GM12878 (cell line): ENCODE results near the gene ACTR8. TPM values are rescaled to one million over a fixed set of nuclear protein-coding genes. Genes with fewer than 3 reads are reported as not detected.

Source experiments
- ATAC-seq: fragments of 200-7000 bp; cut with Tn5 transposase; 3 replicates; pipeline ENCODE4 v1.9.1; 2020; ENCODE audit warnings: mild to moderate bottlenecking, moderate library complexity
- BruUV-seq: library from RNA; stranded (reverse); fragments of 400-500 nt; replicated peaks from 2 replicates; lab custom pipeline; 2021; lab: Mats Ljungman, UMichigan
- CTCF ChIA-PET: fragments of 300-600 bp; sonication (Branson Sonifier 250); formaldehyde crosslinking; extraction: SDS; loops from one replicate; lab custom pipeline; 2021; ENCODE audit warnings: inconsistent platforms; lab: Yijun Ruan, JAX
- POLR2A ChIA-PET: fragments of 350-600 bp; formaldehyde crosslinking; extraction: SDS; loops from one replicate; lab custom pipeline; 2021; ENCODE audit warnings: inconsistent platforms; lab: Charles Lee
- RAD21 ChIA-PET: fragments of 300-600 bp; sonication (Branson Sonifier 250); formaldehyde crosslinking; loops from one replicate; lab custom pipeline; 2023; ENCODE audit warnings: antibody characterized with exemption; ENCODE audit not compliant: unreplicated experiment; lab: Charles Lee
- SMC1A ChIA-PET: fragments of 300-600 bp; sonication (Branson Sonifier 250); formaldehyde crosslinking; loops from one replicate; lab custom pipeline; 2023; ENCODE audit not compliant: unreplicated experiment, uncharacterized antibody; lab: Charles Lee
- DNase-seq: peaks from one replicate; pipeline ENCODE4 v3.0.0-alpha.2; 2011; ENCODE audit warnings: low read depth, low spot score
- FAIRE-seq: peaks from 3 replicates; lab custom pipeline; 2011; peaks lifted over from hg19 to GRCh38; lab: Jason Lieb, UNC
- H2AFZ ChIP-seq: 2 replicates; pipeline ENCODE4 v1.6.0; 2011; ENCODE audit warnings: low read depth, low read length, control low read depth; ENCODE audit not compliant: control insufficient read depth
- H3K27ac ChIP-seq: 2 replicates; pipeline ENCODE4 v1.5.1; 2011; ENCODE audit warnings: control low read depth; ENCODE audit not compliant: control insufficient read depth, insufficient read depth
- H3K27me3 ChIP-seq, 2 experiments: replicated peaks in 1 of 2; 2 replicates each; pipeline versions ENCODE4 v1.6.0 to v1.6.1; 2011; ENCODE audit warnings: low read length in 1 of 2; ENCODE audit not compliant: control insufficient read depth in 2 of 2, insufficient read depth in 2 of 2
- H3K36me3 ChIP-seq, 2 experiments: 2 replicates each; pipeline ENCODE4 v1.5.1; 2011; ENCODE audit warnings: low read length in 1 of 2; ENCODE audit not compliant: control insufficient read depth in 2 of 2, insufficient read depth in 2 of 2
- H3K4me1 ChIP-seq: 2 replicates; pipeline ENCODE4 v1.6.1; 2011; ENCODE audit warnings: mild to moderate bottlenecking, low read length, moderate library complexity, mixed read lengths; ENCODE audit not compliant: control insufficient read depth, insufficient read depth
- H3K4me2 ChIP-seq: 2 replicates; pipeline ENCODE4 v1.6.0; 2011; ENCODE audit warnings: control low read depth; ENCODE audit not compliant: control insufficient read depth, insufficient read depth
- H3K4me3 ChIP-seq: fragments of 200-600 bp; sonication (generic); 2 replicates; pipeline ENCODE4 v1.5.1; 2016
- H3K79me2 ChIP-seq: 2 replicates; pipeline ENCODE4 v1.6.0; 2011; ENCODE audit warnings: low read length; ENCODE audit not compliant: control insufficient read depth, insufficient read depth
- H3K9ac ChIP-seq: 2 replicates; pipeline ENCODE4 v1.8.0; 2011; ENCODE audit warnings: low read length, control low read depth, mixed read lengths; ENCODE audit not compliant: control insufficient read depth, insufficient read depth
- H3K9me3 ChIP-seq: replicated peaks from 3 replicates; pipeline ENCODE4 v1.5.1; 2011; ENCODE audit warnings: mild to moderate bottlenecking, low read length; ENCODE audit not compliant: control insufficient read depth, insufficient read depth
- H4K20me1 ChIP-seq: 2 replicates; pipeline ENCODE4 v1.6.0; 2011; ENCODE audit not compliant: control insufficient read depth, insufficient read depth
- BACH1 ChIP-seq: fragments of 450-650 bp; IDR thresholded peaks from 2 replicates; pipeline ENCODE4 v1.6.1; 2017; ENCODE audit warnings: mild to moderate bottlenecking, borderline replicate concordance
- BHLHE40 ChIP-seq, 2 experiments: fragments of 450-650 bp in 1 of 2; IDR thresholded peaks; 2 replicates each; pipeline ENCODE4 v1.6.1; 2011 to 2017; ENCODE audit warnings: low read depth in 2 of 2, borderline replicate concordance in 1 of 2, improper control_type of control experiment in 1 of 2, low read length in 1 of 2, mild to moderate bottlenecking in 1 of 2
- BMI1 ChIP-seq: fragments of 450-650 bp; IDR thresholded peaks from 2 replicates; pipeline ENCODE4 v1.6.1; 2016; ENCODE audit warnings: mild to moderate bottlenecking, moderate library complexity, borderline replicate concordance
- CEBPB ChIP-seq, 2 experiments: fragments of 150-350 bp in 1 of 2; IDR thresholded peaks; 2 replicates each; pipeline ENCODE4 v1.6.1; 2012 to 2014; ENCODE audit warnings: low read depth in 2 of 2, low read length in 2 of 2, borderline replicate concordance in 1 of 2, inconsistent platforms in 1 of 2
- CREB1 ChIP-seq: IDR thresholded peaks from 2 replicates; pipeline ENCODE4 v1.6.1; 2012; ENCODE audit warnings: low read depth, mild to moderate bottlenecking, inconsistent platforms
- EP300 ChIP-seq, 2 experiments: fragments of 150-350 bp in 1 of 2; IDR thresholded peaks; 2 replicates each; pipeline ENCODE4 v1.6.1; 2011 to 2012; ENCODE audit warnings: low read depth in 2 of 2, low read length in 2 of 2, borderline replicate concordance in 1 of 2, improper control_type of control experiment in 1 of 2, inconsistent platforms in 1 of 2; ENCODE audit not compliant: control insufficient read depth in 1 of 2
- GABPA ChIP-seq: IDR thresholded peaks from 2 replicates; pipeline ENCODE4 v1.6.1; 2014; ENCODE audit warnings: antibody characterized with exemption, low read depth, mild to moderate bottlenecking, inconsistent platforms
- LARP7 ChIP-seq: fragments of 450-650 bp; IDR thresholded peaks from 2 replicates; pipeline ENCODE4 v1.6.1; 2017; ENCODE audit warnings: mild to moderate bottlenecking
- RBBP5 ChIP-seq: fragments of 200-600 bp; sonication (generic); conservative IDR thresholded peaks from 2 replicates; pipeline ENCODE4 v1.6.1; 2016
- RCOR1 ChIP-seq: conservative IDR thresholded peaks from 2 replicates; pipeline ENCODE4 v1.6.1; 2012; ENCODE audit warnings: low read depth, low read length, improper control_type of control experiment
- SREBF2 ChIP-seq: IDR thresholded peaks from 2 replicates; pipeline ENCODE4 v1.6.1; 2012; ENCODE audit warnings: mild to moderate bottlenecking, low read length
- TCF7 ChIP-seq: IDR thresholded peaks from 2 replicates; pipeline ENCODE4 v1.6.1; 2014; ENCODE audit warnings: antibody characterized with exemption, borderline replicate concordance
- YY1 ChIP-seq: IDR thresholded peaks from 2 replicates; pipeline ENCODE4 v1.6.1; 2011; ENCODE audit warnings: low read depth, mild to moderate bottlenecking, low read length
- WGBS: methylation state at CpG from one replicate; pipeline ENCODE4 v1.1.6; 2016; ENCODE audit warnings: low lambda C conversion rate; ENCODE audit not compliant: insufficient replicate concordance, insufficient coverage; ENCODE audit errors: missing lambda C conversion rate; 5-methylcytosine and 5-hydroxymethylcytosine counted together
- in situ Hi-C: fragments of 300-500 bp; cut with MboI; formaldehyde crosslinking; loops from 9 replicates; pipeline ENCODE4 v1.14.3; 2018; ENCODE audit warnings: mixed read lengths
- intact Hi-C: fragments of 100-400 bp; cut with micrococcal nuclease; formaldehyde crosslinking; loops from one replicate; pipeline ENCODE4 v1.14.2; 2022; ENCODE audit not compliant: unreplicated experiment
- polyA plus RNA-seq, 11 experiments: library from polyadenylated mRNA; depleted of rRNA in 4 of 11; unstranded in 6 of 11; stranded (reverse) in 5 of 11; fragments of >200 nt; fragmentation: Nextera tagmentation in 4 of 11; fragmentation: Illumina TruSeq in 1 of 11; extraction: Ambion mirVana in 4 of 11; extraction: Trizol in 1 of 11; gene quantifications; 1 replicate in 1 of 11; 2 replicates in 10 of 11; pipeline versions ENCODE4 v1.2.1 to v1.2.3, GENCODE V29; 2011 to 2016; ENCODE audit warnings: inconsistent platforms in 2 of 11, missing spikeins in 2 of 11, low read depth in 1 of 11
- total RNA-seq, 4 experiments: library from RNA; depleted of rRNA in 3 of 4; stranded (reverse); fragments of >200 nt in 3 of 4; fragmentation: Illumina TruSeq in 1 of 4; extraction: Trizol in 1 of 4; gene quantifications; 2 replicates each; pipeline versions ENCODE4 v1.2.1 to v1.2.3, GENCODE V29; 2013 to 2021
- TF ChIP-seq, protein P1 (sequence below): fragments of 450-650 bp; IDR thresholded peaks from 2 replicates; pipeline ENCODE4 v1.6.1; 2017; ENCODE audit warnings: mild to moderate bottlenecking, moderate library complexity

ACTR8 gene
- total and polyA plus RNA-seq, 10 of the 15 experiments (the other 5 are each of a cell fraction or from before 2014, with no cell fraction given) = 5.3 to 35.7 (median 26.4) TPM

DNA sequence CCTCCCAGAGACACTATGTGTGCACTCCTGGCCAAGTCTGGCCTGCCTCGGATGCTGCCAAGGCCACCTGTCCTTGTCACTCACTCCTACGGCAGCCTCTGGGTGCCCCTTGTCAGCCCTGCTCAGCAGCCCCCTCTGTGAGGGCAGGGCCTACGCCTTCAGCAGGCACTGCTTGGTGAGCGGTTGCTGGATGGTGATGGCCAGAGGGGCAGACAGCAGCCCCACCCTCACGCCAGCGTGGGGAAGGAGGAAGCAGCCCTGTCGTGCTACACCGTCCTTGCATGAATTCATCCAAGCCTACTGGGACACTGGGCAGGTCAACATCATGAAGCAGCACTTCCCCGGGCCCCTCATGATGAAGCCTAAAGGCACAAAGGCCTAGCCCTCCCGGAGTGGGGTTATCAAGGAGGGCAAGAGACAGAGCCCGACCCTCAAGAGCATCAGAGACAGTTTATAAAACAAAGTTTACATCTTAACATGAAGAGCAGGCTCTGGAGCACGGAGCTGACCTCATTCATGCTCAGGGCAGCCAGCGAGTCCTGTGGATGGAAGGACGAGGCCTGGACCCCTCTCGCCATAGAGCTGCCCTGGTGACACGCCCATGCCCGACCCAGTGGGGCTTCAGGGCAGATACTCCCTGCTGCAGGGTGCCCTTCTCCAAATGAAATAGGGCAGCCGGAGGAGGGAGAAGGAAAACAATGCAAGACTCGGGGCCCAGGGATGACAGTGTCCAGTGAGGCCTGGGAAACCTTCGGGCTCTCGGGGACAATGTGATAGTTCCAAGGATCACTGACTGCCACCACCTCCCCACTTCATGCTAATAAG is 61.0 kb downstream of the ACTR8 start:
- ChIA-PET CTCF (interaction anchor here (1.0 kb wide), 1 partner anchor 10 kb away, joined by 3 read pairs; no protein-coding TSS in a partner anchor), SMC1A (no interaction called here), RAD21 (no interaction called here), POLR2A (no interaction called here)
- H2AFZ ChIP-seq = no peak overlapping the region
- FAIRE-seq (no peak), ATAC-seq (no peak), DNase-seq (no peak)
- in situ Hi-C loops (no loop called here), intact Hi-C loops (no loop called here)
- H3K4me2 ChIP-seq = no peak overlapping the region
- no peaks in the 10 kb centered on the region for H3K9me3 ChIP-seq
- H3K27me3 ChIP-seq = no peaks in the 10 kb centered on the region
- 35% methylated on average over 21 of the region's 21 CpGs for WGBS
- H4K20me1 ChIP-seq = no peaks in the 10 kb centered on the region
- no peaks in the 10 kb centered on the region for H3K79me2 ChIP-seq
- no peak overlapping the region for H3K27ac ChIP-seq
- no peaks in the 10 kb centered on the region for H3K4me1 ChIP-seq
- TF ChIP-seq GABPA (no peak), EP300 (IDR thresholded peaks at IDR 0.05; ENCODE audit: borderline replicate concordance in 1 of 2, control insufficient read depth in 1 of 2, low read depth in 2 of 2, low read length in 2 of 2) (no peak), BHLHE40 (IDR thresholded peaks at IDR 0.05; ENCODE audit: borderline replicate concordance in 1 of 2, low read depth in 2 of 2, low read length in 1 of 2) (no peak), RBBP5 (no peak), LARP7 (no peak), BMI1 (no peak), CREB1 (no peak), CEBPB (IDR thresholded peaks at IDR 0.05; ENCODE audit: borderline replicate concordance in 1 of 2, low read depth in 2 of 2, low read length in 2 of 2) (no peak), TCF7 (no peak), RCOR1 (no peak), SREBF2 (no peak), YY1 (no peak), BACH1 (no peak)
- TF ChIP-seq, protein P1, sequence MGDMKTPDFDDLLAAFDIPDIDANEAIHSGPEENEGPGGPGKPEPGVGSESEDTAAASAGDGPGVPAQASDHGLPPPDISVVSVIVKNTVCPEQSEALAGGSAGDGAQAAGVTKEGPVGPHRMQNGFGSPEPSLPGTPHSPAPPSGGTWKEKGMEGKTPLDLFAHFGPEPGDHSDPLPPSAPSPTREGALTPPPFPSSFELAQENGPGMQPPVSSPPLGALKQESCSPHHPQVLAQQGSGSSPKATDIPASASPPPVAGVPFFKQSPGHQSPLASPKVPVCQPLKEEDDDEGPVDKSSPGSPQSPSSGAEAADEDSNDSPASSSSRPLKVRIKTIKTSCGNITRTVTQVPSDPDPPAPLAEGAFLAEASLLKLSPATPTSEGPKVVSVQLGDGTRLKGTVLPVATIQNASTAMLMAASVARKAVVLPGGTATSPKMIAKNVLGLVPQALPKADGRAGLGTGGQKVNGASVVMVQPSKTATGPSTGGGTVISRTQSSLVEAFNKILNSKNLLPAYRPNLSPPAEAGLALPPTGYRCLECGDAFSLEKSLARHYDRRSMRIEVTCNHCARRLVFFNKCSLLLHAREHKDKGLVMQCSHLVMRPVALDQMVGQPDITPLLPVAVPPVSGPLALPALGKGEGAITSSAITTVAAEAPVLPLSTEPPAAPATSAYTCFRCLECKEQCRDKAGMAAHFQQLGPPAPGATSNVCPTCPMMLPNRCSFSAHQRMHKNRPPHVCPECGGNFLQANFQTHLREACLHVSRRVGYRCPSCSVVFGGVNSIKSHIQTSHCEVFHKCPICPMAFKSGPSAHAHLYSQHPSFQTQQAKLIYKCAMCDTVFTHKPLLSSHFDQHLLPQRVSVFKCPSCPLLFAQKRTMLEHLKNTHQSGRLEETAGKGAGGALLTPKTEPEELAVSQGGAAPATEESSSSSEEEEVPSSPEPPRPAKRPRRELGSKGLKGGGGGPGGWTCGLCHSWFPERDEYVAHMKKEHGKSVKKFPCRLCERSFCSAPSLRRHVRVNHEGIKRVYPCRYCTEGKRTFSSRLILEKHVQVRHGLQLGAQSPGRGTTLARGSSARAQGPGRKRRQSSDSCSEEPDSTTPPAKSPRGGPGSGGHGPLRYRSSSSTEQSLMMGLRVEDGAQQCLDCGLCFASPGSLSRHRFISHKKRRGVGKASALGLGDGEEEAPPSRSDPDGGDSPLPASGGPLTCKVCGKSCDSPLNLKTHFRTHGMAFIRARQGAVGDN = no peak
- H3K4me3 ChIP-seq = no peak overlapping the region
- peaks cover 4% of the 10 kb centered on the region in 2 experiments; a peak in 3 of 4 replicates for H3K36me3 ChIP-seq
- BruUV-seq = no TSS peak
- no peak overlapping the region for H3K9ac ChIP-seq
